Transverse colon (tissue), 4 donors: Measurements from ENCODE around the gene C20orf173.

Source experiments
- CTCF ChIP-seq, 5 experiments: fragments of 200-600 bp in 3 of 5; fragments of 450-650 bp in 2 of 5; sonication (generic) in 3 of 5; IDR thresholded peaks; 1 replicate in 2 of 5; 2 replicates in 3 of 5; pipeline ENCODE4 v1.5.1; 2016 to 2017; ENCODE audit warnings: antibody characterized with exemption in 5 of 5, inconsistent platforms in 3 of 5, mild to moderate bottlenecking in 2 of 5, moderate library complexity in 1 of 5
- POLR2AphosphoS5 ChIP-seq, 3 donors: sonication (generic); formaldehyde crosslinking; IDR thresholded peaks; one replicate each; pipeline ENCODE4 v1.6.1; 2016; ENCODE audit warnings: antibody characterized with exemption in 3 of 3

DNA sequence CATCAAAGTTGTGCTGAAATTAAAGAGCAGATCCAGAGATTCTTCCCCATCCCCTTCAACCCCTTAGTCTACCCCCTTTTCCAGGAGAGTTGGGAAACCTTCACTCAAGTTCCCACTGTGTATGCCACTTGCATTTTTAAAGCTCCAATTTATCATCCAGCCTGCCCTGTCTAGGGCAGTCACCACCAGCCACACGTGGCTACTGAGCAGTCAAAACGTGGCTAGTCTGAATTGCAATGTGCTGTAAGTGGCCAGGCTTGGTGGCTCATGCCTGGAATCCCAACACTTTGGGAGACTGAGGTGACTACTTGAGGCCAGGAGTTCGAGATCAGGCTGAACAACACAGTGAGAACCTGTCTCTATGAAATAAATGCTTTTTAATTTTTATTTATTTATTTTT is 47.4 kb upstream of the C20orf173 start:
- TF ChIP-seq CTCF (IDR thresholded peaks at IDR 0.05) (no peak), POLR2AphosphoS5 (IDR thresholded peaks at IDR 0.05) (no peak)
